ENCODE measurements around the gene ANK3.

The ANK3 gene

GRCh38 chr10:60389413-60390025, at the start of gene ANK3:
Gene ANK3, minus strand, starts transcription at chr10:60389875. Its CDS starts 337 bp downstream, at chr10:60389538.
- DNase-seq (ENCODE audit: insufficient read length, low spot score) (no peak), FAIRE-seq (no peak)

DNA sequence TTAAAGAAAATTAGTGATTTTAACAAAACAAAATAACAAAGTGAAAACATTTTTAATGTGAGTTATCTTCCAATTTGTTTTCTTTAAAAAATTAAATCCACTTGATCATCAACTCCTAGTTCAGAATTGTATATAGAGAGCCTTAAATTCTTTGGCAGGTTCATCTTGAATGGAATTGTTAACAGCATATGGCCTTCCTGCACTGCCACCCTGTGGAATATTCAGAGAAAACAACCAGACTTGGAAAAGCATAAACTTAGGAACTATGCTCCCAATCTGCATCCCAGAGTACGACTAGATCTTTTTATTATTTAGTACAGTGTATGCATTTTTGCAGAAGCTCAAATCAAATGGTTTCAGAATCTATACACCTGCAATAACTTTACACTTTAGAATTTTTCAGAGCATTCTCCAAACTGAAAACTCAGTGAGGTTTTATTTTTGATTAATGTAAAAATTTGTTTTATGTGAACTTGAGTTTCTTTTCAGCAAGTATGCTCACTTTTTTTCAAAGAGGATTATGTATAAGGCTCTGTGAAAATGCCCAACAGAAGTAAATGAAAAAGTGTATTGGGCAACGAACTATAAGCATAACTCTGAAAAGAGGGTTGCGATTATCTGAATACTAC, 44.9 kb upstream of the ANK3 start:
- FAIRE-seq (peak; percentile 14), DNase-seq (ENCODE audit: insufficient read length, low spot score) (no peak)

GRCh38 chr10:60433684-60434083, 44.0 kb upstream of the ANK3 start:
- FAIRE-seq, result no peak
- DNase-seq (ENCODE audit: insufficient read length, low spot score), result no peak

DNA sequence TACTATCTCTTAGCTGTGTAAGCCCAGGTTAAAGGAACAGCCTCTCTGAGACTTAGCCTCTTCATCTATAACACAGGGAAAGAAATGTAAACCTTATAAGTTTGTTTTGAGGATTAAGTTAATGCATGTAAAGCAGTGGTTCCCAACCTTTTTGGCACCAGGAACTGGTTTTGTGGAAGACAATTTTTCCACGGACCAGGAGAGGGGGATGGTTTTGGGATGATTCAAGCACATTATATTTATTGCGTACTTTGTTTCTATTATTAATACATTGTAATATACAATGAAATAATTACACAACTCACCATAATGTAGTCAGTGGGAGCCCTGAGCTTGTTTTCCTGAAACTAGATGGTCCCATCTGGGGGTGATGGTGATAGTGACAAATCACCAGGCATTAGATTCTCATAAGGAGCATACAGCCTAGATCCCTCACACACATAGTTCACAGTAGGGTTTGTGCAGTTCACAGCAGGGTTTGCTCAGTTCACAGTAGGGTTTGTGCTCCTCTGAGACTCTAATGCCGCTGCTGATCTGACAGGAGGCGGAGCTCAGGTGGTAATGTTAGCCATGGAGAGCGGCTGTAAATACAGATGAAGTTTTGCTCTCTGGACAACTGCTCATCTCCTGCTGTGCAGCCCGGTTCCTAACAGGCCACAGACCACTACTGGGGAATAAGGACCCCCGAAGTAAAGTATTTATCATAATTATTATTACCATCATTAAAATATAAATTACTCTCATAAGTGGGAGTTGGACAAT, 41.3 kb upstream of the ANK3 start:
- FAIRE-seq, result no peak
- DNase-seq (ENCODE audit: insufficient read length, low spot score), result no peak

DNA sequence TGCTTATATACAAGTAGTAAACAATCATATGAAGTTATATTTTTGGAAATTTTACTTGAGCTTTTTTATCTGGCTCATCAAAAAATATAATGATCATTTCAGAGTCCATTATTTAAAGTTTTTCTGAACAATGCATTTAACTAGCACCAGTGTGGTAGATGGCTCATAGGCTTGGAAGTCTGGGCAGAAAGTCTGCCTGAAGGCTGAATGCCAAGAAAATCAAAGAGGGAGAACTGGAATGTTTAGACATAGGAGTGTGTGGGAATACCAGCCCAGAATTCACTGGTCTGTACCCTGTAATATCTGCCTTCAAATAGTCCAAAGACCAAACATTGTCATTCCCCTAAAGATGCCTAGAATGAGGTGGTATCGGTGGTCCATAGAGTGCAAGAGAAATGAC, 40.3 kb upstream of the ANK3 start:
- FAIRE-seq (no peak), DNase-seq (ENCODE audit: insufficient read length, low spot score) (no peak)

DNA sequence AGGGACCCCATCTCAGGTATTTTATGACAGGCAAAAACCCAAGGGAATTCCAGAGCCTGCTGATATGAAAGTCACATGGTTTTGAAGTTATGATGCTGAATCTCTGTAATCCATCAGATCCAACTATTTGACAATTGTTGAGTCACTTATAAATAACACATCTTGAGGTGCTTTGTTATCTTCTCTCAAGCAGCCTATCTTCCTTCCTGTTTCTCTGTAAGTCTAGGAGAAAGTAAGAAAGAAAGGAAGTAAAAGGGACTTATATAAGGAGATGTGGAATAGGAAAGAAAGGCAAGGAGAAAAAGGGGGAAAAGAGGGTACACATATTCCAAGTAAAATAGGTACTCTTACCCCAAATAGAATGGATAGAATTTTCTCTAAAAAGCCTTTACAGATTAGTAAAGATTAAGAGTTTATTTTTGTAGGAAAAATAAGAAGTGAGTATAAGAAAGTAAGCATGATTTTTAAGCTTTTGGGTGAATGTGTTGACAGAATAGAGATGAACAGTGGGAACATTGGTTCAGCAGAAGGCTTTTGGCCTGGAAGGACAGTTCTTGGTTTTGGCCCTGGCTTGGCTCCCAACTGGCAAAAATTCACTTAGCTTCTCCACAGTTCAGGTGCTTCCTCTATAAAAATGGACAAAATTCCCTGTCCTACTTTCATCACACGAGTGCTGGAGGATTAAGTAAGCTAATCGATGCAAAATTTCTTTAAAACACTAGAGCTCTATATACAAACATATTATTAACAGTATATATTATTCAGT, 39.6 kb upstream of the ANK3 start:
- no peak for DNase-seq (ENCODE audit: insufficient read length, low spot score)
- FAIRE-seq, result no peak

GRCh38 chr10:60428387-60428737, 38.7 kb upstream of the ANK3 start:
- DNase-seq (ENCODE audit: insufficient read length, low spot score) (no peak), FAIRE-seq (no peak)

DNA sequence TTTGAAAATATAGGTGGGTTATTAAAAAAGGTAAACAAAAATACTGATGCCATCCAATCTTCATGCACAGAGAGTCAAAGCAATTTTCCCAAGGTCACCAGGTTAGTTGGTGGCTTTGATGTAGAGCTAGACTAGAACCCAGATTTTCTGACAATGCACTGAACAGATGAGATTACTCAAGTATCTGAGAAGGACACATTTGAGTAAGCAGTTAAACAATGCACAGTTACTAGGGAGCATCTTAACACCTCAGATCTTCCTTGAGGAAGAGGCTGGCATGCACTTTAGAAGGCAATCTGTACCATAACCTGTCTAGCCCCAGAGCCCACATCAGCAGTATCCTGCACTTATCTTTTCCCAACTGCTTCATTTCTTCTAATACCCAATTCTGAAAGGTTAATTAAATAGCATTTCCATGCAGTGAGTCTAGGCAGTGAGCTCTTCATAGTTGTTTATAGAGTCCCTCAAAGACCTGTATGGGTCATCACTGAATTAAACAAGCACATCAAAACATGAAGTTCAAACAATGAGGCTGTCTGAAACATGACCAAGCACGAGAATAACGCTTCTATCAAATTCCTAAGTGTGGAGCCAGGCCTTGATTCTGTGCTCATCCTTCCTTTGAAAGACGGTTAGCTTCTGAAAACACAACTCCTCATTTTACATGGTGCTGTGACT, 38.2 kb upstream of the ANK3 start:
- DNase-seq (ENCODE audit: insufficient read length, low spot score) (no peak), FAIRE-seq (no peak)

DNA sequence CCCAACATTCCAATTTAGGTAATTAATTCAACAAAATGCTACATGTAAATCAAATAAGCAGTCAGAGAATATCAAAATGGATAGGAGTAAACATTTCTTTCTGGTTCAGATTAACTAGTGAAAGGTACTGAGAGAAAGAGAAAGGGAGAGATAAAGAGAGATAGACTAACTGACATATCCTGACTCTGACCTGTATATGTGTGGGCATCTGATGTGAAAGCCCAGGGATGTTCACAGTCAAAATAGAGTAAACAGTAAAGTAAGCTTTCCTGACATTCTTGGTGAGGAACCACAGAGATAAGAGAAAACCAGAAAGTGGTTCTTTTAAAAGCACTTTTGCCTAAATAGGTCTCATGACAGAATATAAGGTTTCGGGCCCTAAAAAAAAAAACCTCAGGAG, 37.5 kb upstream of the ANK3 start:
- no peak for FAIRE-seq
- DNase-seq (ENCODE audit: insufficient read length, low spot score), result no peak

- FAIRE-seq (no peak), DNase-seq (ENCODE audit: insufficient read length, low spot score) (no peak)
Measured at GRCh38 chr10:60426425-60426824, 36.8 kb upstream of the ANK3 start.

GRCh38 chr10:60425392-60426110, 35.9 kb upstream of the ANK3 start:
- FAIRE-seq, result no peak
- no peak for DNase-seq (ENCODE audit: insufficient read length, low spot score)

DNA sequence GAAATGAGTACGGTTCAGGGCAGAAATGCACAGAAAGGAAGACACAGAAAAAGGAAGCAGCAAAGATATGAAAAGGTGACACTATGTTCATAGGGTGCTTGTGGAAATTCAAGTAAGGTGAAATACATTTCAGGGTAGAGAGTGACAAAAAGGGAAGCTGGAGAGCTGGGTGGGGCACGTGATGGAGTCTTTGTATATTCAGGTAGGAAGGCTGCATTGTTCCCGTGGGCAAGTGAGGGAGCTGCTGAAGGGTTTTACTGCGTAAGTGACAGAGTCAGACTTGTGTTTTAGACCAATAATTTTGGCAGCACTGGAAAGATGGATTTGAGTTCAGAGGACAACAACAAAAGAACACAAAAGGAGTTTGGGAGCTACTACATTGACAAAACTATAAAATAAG, 35.3 kb upstream of the ANK3 start:
- FAIRE-seq, result no peak
- DNase-seq (ENCODE audit: insufficient read length, low spot score), result no peak

DNA sequence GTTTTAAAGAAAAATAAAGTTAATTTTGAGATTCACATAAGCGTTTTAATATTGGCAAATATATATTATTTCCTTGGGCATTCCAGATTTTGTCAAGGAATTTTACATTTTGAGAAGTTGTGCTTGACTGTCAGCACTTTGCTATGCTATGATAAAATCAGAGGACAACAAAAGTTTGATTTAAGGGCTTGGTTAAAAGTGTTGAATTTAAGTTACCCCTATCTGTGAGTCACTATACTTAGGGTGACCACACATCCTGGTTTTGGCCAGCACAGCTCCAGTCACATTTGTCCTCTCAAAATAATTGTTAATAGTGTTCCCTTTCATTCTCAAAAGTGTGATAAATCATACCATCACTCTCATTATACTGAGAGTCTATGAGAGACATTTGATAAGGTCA, 34.2 kb upstream of the ANK3 start:
- DNase-seq (ENCODE audit: insufficient read length, low spot score) (no peak), FAIRE-seq (no peak)

DNA sequence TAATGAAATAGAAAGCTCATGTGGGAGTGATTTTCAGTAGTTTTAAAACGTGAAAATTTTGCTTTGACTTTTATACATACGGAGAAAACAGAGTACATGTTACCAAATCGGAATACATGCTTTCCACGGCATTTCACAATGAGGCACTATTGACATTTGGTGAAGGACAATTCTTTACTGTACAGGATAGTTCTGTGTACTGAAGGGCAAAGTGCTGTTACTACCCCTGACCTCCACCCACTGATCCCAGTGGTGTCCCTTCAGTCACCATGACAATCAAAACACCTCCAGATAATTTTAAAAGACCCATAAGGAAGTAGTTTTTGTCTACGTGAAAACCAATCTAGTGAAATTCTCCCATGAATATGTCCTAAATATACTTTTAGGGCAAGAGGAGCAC, 33.1 kb upstream of the ANK3 start:
- FAIRE-seq, result no peak
- no peak for DNase-seq (ENCODE audit: insufficient read length, low spot score)

GRCh38 chr10:60420991-60421894, 31.6 kb upstream of the ANK3 start:
- DNase-seq (ENCODE audit: insufficient read length, low spot score) (no peak), FAIRE-seq (no peak)

DNA sequence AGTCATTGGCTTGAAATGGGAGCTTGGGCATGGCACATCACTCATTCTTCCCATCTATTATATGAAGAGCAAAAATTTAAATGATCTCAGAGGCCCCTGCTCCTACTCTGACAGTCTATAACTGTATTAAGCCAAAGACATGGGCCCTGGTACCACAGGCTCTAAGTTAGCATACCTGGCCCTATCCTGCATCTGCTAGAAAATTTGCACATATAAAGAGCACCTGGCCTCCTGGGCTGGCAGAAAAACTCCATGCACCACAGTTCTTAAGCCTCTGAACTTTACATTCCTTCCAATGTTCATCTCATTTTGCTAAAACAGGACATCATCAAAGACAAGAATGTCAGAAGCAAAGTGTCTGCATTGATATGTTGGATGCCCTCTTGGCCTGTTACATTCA, 29.6 kb upstream of the ANK3 start:
- no peak for DNase-seq (ENCODE audit: insufficient read length, low spot score)

GRCh38 chr10:60417901-60418300, 28.2 kb upstream of the ANK3 start:
- no peak for DNase-seq (ENCODE audit: insufficient read length, low spot score)
- no peak for FAIRE-seq

More for the DNA sequence above, 29.6 kb upstream of the ANK3 start:
- no peak for FAIRE-seq

GRCh38 chr10:60417024-60417423, 27.3 kb upstream of the ANK3 start:
- no peak for DNase-seq (ENCODE audit: insufficient read length, low spot score)
- no peak for FAIRE-seq

- DNase-seq (ENCODE audit: insufficient read length, low spot score), result no peak
- no peak for FAIRE-seq
Measured at GRCh38 chr10:60414877-60415585, 25.4 kb upstream of the ANK3 start.
